Bronchial epithelial cell (primary cell): ENCODE data around the gene TRPM4. TPM values are rescaled to one million over a fixed set of nuclear protein-coding genes. Genes with fewer than 3 reads are reported as not detected.

Experiments used
- DNase-seq: peaks from one replicate; pipeline ENCODE4 v3.0.0-alpha.2; 2010; ENCODE audit warnings: low read depth
- FAIRE-seq: peaks from 2 replicates; lab custom pipeline; 2011; peaks lifted over from hg19 to GRCh38; lab: Jason Lieb, UNC
- H3K27me3 ChIP-seq: 2 replicates; pipeline ENCODE4 v1.5.1; 2011; ENCODE audit warnings: low read length; ENCODE audit not compliant: control insufficient read depth, insufficient read depth
- H3K36me3 ChIP-seq: 2 replicates; pipeline ENCODE4 v1.5.1; 2011; ENCODE audit warnings: low read length; ENCODE audit not compliant: control insufficient read depth, insufficient read depth
- H3K4me3 ChIP-seq: 2 replicates; pipeline ENCODE4 v1.5.1; 2011; ENCODE audit warnings: mild to moderate bottlenecking, low read depth, low read length, control low read depth
- CTCF ChIP-seq: IDR thresholded peaks from 2 replicates; pipeline ENCODE4 v1.5.1; 2011; ENCODE audit warnings: mild to moderate bottlenecking, moderate library complexity, low read length, control low read depth, inconsistent platforms; ENCODE audit not compliant: insufficient read depth, severe bottlenecking
- total RNA-seq: library from RNA; depleted of rRNA; stranded (reverse); fragments of >200 nt; gene quantifications from 2 replicates; pipeline ENCODE4 v1.2.1, GENCODE V29; 2014

The TRPM4 gene
- total RNA-seq, 1 donor from 2014 or later: 11.1 TPM

GRCh38 chr19:49249933-49250332 is 92.3 kb downstream of the TRPM4 start:
- Histone ChIP-seq H3K4me3 (no peak overlapping the region), H3K36me3 (no peaks in the 10 kb centered on the region), H3K27me3 (no peaks in the 10 kb centered on the region)
- no peak for TF ChIP-seq CTCF
- FAIRE-seq: no peak
- DNase-seq: no peak

GRCh38 chr19:49255674-49256073 is 98.1 kb downstream of the TRPM4 start:
- Histone ChIP-seq H3K27me3 (no peaks in the 10 kb centered on the region), H3K4me3 (no peak overlapping the region), H3K36me3 (no peaks in the 10 kb centered on the region)
- FAIRE-seq (peak; percentile 28), DNase-seq (no peak)
- no peak for TF ChIP-seq CTCF

DNA sequence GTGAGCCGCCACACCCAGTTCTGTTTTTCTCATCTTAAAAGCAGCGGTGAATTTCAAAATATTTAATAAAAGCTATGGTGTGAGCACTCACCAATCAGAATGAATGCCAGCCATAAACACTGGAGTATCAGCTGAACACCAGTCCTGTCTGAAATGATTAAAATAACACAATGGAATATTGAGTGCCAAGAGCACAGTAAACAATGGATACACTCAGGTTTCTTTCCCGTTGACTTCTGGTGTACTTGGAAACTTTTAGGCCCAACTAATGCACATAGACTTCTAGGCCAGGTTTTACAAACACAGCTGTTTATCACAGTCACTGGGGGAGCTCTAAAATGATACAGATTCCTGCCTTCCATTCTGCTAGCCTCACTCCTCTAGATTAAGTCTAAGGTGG is 99.1 kb downstream of the TRPM4 start:
- no peak for FAIRE-seq
- no peaks in the 10 kb centered on the region for H3K27me3 ChIP-seq
- H3K36me3 ChIP-seq: no peaks in the 10 kb centered on the region
- H3K4me3 ChIP-seq: no peak overlapping the region
- TF ChIP-seq CTCF: no peak
- no peak for DNase-seq

Other genes with a start within 250 kb of the TRPM4 start
- 9.2 and 10.8 TPM in 2 replicates for gene DHDH, start 224.1 kb upstream of the TRPM4 start, total RNA-seq
- 64.8 and 68.2 TPM in 2 replicates for gene BAX, start 202.9 kb upstream of the TRPM4 start, total RNA-seq
- 787 and 1,701 TPM in 2 replicates for gene FTL, start 192.5 kb upstream of the TRPM4 start, total RNA-seq
- gene GYS1, start 164.5 kb upstream of the TRPM4 start, total RNA-seq: 25.5 and 28.9 TPM in 2 replicates
- gene RUVBL2, start 163.9 kb upstream of the TRPM4 start, total RNA-seq: 154 and 267 TPM in 2 replicates
- 0.38 TPM in 1 of 2 replicates, not detected in the other for gene LHB, start 140.7 kb upstream of the TRPM4 start, total RNA-seq
- gene CGB3, start 133.5 kb upstream of the TRPM4 start, total RNA-seq: not detected in 2 replicates
- not detected in 2 replicates for gene CGB2, start 125.9 kb upstream of the TRPM4 start, total RNA-seq
- gene CGB1, start 120.9 kb upstream of the TRPM4 start, total RNA-seq: not detected in 2 replicates
- 0.26 and 0.64 TPM in 2 replicates for gene CGB5, start 113.9 kb upstream of the TRPM4 start, total RNA-seq
- gene CGB8, start 108.7 kb upstream of the TRPM4 start, total RNA-seq: 0.26 TPM in 1 of 2 replicates, not detected in the other
- gene CGB7, start 100.0 kb upstream of the TRPM4 start, total RNA-seq: 1.1 and 1.2 TPM in 2 replicates
- gene NTF4, start 93.0 kb upstream of the TRPM4 start, total RNA-seq: 3.2 and 9.9 TPM in 2 replicates
- not detected in 2 replicates for gene KCNA7, start 85.1 kb upstream of the TRPM4 start, total RNA-seq
- gene SNRNP70, start 72.3 kb upstream of the TRPM4 start, total RNA-seq: 74.5 and 126 TPM in 2 replicates
- gene LIN7B, start 43.4 kb upstream of the TRPM4 start, total RNA-seq: 3.2 and 6.5 TPM in 2 replicates
- 0.53 and 1.9 TPM in 2 replicates for gene C19orf73, start 38.6 kb upstream of the TRPM4 start, total RNA-seq
- 1.3 and 2.2 TPM in 2 replicates for gene PPFIA3, start 38.2 kb upstream of the TRPM4 start, total RNA-seq
- not detected in 2 replicates for gene HRC, start 2.4 kb upstream of the TRPM4 start, total RNA-seq
- under 0.01 TPM in 1 of 2 replicates, not detected in the other for gene SLC6A16, start 167.4 kb downstream of the TRPM4 start, total RNA-seq
- gene CD37, start 177.6 kb downstream of the TRPM4 start, total RNA-seq: not detected in 2 replicates
- 6.9 and 8.4 TPM in 2 replicates for gene TEAD2, start 204.6 kb downstream of the TRPM4 start, total RNA-seq
- not detected in 2 replicates for gene DKKL1, start 206.1 kb downstream of the TRPM4 start, total RNA-seq
- gene KASH5, start 230.5 kb downstream of the TRPM4 start, total RNA-seq: not detected in 2 replicates